Activated T-cell treated with anti-CD3 and anti-CD28 coated beads for 1 hour (primary cell): Measurements from ENCODE around the gene PRR33.

ENCODE experiments used
- DNase-seq: peaks from one replicate; pipeline ENCODE4 v3.0.0-alpha.2; 2020; ENCODE audit warnings: low read depth

Gene PRR33

DNA sequence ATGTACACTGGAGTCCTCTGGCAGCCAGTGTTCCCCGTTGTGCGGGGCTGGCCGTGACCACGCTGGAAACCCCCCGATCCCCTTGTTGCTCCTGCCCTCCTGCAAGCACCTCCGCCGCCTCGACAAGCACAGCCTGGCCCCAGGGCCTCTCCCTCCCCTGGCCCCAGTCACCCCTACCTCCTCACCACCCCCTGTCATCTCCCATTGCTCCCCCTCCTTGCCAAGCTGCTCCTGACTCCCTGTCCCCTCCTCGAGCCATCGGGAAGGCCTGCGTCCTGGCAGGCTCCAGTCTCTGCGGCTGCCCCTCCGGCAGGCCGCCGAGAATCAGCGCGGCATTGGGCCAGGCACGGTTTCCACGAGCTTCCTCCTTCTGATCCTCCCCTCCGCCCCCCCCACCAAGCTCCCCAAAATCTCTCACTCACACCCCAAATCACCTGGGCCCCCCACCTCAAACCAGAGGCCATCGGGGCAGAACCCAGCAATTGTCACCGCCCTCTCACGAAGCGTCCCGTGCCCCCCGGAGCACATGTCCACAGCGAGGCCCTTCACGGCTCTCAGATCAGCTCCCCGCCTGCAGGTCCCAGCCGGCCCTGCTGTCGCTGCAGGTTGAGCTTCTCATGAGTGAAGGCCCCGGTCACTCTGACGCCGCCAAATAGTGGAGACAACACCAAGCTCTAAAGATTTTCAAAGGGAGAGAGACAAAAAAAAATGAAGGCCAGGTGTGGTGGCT, 44.5 kb downstream of the PRR33 start:
- no peak for DNase-seq

DNA sequence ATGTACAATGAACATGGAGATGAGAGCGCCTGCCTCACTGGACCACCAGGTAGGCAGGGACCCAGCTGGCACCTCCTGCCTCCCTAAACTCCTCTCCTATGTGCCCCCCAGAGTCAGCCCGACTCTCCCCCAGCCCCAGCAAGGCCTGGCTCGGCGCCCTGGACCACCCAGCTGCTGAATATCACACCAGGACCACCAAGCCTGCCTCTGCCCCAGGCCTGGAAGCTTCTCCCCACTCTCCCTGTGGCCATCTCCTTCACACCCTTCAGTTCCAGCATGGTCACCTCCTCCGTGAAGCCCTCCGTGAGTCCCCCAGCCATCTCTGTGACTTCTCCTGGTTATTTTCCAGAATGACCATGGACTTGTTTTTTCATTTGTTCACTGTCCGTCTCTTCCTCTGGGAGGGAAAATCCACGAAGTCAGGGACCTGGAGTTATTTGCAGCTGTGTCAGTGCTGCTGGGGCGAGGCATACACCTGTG, 45.2 kb downstream of the PRR33 start:
- no peak for DNase-seq

DNA sequence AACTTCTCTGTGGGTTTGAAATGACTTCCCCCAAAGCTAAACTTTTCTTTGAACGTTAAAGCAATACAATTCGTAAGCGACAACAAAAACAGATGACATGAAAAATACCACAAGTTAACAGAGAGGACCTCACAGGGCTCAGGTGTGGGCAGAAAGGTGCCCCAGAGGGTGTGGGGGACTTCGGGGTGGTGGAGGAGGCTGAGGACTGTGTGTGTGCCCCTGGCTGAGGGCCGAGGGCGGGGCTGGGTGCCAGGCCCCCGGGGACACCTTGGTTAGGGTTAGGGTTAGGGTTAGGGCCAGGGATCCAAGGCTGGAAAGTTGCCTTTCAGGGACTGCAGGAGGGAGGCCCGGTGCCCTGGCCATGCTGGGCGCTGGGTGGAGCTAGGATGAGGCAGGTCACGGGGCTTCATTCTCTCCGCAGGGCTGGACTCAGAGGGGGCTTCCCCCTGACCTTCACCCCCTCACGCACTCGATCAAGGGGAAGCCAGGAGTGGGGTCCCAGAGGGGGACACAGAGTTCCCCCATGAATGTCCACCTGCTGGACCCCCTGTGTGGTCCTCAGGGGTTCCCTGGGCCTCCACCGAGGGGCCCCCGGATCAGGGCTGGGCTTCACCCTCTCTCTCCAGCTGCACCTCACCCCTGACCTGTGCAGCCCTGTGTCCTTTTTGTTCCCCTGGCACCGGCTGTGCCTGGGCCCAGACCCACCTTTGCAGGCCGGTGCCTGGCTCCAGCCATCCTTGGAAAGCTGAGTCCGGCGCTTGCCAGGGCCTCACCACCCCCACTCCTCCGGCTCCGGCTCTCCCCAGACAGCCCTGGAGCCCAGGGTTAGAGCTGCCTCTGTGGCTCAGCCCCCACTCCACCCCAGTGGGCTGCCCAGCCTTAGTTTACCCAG, 45.9 kb downstream of the PRR33 start:
- no peak for DNase-seq

DNA sequence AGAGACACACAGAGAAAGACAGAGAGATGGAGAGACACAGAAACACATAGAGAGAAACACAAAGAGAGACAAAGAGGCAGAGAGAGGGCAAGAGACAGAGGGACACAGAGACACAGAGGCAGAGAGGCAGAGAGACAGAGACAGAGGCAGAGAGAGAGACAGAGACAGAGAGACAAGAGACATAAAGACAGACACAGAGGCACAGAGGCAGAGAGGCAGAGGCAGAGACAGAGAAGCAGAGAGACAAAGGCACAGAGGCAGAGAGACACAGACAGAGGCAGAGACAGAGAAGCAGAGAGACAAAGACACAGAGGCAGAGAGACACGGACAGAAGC, 46.6 kb downstream of the PRR33 start:
- DNase-seq, result no peak

DNA sequence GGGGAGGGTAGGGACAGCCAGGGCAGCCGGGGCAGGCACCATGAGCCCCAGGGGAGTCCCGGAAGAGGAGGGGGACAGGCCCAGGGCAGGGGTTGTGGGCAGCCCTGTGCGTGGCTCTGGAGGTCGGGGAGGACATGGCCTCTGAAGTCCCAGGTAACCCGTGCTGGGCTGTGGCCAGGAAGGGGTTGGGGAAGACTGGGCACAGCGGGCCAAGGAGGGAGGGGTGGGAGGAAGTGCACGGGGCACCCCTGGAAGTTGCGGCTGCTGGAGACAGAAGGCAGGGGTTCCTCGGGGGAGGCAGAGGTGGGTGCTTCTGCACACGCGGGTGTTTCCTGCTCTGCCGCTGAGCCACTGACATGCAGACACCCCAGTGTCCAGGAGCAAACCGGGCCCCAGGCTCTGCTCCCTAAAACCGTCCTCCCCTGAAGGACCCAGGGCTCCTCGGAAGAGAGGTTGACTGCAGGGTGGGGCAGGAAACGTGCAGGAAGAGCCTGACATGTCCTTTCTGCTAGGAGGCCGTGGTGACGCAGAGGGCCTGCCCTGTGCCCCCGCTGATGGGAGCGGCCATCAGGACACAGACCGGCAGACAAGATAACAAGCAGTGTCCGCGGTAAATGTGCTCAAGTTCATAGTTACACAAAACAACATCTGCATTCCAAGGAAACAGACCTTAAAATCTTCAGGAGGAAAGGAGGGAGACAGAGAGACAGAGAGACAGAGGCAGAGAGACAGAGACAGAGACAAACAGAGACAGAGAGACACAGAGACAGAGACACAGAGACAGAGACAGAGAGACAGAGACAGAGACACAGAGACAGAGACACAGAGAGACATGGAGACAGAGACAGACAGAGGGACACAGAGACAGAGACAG, 47.2 kb downstream of the PRR33 start:
- DNase-seq, result peak; percentile 35

DNA sequence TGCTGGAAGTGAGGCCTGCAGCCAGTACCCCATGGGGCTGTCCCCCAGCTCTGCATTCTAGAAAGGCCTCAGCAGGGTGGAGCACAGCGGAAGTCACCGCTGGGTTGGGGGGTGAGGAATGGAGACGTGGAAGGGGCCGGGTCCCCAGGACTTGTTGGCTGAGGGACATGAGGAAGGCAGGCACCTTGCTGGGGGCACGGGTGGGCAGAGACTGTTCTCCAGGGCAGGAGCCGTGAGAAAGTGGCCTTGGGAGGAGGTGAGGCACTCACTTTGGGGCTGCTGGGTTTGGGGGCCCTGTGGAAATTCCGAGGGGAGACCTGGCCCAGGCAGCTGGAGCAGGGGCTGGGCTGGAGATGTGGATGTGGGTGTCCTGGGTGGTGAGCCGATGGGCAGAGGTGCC, 47.9 kb downstream of the PRR33 start:
- DNase-seq, result no peak

DNA sequence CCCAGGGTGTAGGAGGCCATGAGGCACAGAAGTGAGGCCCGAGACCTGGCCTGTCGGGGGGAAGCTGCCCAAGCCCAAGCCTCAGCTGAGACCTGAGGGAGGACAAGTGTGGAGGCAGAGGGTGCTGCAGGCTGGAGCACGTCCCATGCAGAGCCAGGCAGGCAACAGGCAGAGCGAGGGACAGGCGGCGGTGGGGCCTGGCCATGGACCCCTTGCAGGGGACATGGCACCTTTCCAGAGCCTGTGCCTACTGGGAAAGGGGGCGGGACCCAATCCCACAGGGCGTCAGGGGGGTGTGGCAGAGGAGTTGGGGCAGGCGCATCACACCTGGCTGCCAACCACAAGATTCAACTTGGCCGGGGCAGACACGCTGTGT, 48.6 kb downstream of the PRR33 start:
- DNase-seq, result no peak

DNA sequence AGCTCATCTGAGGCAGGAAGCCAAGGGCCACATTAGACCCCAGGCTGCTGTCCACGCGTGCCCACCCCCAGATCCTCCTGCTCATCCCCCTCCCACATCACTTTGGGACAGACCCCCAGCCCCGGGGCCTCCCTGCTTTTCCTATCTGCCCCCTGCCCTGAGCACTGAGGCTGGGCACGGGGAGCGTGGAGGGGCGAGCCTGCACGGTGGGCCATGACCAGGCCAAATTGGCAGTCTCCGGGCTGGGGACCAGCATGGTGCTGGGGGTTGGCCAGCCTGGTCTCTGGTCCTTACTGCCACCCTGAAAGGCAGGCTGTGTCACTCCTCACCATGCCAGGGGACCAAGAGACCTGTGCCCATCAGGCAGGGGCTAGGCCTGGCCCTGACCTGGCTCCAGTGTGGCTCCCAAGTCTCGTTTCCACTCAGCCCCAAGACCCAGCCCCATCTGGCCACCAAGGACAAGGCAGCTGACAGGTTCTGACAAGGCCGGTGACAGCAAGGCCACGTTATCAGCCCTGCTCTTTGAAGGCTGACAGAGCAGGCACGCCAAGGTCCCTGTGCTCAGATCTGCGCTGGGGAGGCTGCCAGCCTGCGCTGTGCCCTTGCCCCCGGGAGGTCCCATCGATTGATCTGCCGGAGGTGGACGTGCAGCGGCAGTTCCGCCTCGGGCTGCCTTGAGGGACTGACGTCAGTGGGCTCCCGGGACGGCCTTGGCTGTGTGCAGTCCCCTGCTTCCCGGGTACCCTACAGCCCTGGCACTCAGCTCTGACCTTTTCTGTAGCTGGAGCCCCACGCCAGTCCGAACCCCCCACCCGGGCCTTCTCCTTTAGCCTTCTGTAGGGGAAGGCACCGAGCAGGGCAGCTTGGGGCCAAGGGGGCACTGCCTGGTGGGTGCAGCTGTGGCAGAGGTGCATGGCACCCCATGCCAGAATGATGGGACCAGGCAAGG, 49.3 kb downstream of the PRR33 start:
- DNase-seq, result no peak

DNA sequence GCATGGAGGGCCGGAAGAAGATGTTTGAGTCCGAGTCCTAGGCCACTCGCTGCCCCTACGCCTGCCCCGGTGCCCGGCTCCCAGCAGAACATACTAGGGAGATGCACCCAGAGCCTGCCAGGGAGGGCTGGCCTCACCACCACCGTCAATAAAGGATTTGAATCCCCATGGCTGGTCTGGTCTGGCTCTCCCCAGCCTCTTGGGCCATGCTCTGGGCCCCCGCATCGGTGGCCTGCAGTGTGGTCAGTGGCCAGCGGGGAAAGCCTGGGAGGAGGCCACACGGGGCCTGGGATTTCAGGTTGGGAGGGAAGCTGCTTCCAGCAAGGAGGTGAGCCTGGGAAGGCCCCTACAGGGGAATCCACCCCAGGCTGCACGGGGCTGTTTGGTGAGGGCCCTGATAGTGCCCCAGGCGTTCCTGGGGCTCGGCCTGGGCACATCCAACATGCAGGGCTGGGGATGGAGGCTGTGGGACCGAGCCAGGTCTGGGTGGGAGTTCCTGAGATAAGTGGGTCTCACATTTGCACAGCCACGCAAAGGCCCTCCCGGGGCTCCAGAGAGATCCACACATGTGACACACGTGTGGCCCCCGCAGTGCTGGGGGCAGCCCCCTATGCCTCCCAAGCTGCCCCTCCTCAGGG, 50.1 kb downstream of the PRR33 start:
- DNase-seq, result no peak

DNA sequence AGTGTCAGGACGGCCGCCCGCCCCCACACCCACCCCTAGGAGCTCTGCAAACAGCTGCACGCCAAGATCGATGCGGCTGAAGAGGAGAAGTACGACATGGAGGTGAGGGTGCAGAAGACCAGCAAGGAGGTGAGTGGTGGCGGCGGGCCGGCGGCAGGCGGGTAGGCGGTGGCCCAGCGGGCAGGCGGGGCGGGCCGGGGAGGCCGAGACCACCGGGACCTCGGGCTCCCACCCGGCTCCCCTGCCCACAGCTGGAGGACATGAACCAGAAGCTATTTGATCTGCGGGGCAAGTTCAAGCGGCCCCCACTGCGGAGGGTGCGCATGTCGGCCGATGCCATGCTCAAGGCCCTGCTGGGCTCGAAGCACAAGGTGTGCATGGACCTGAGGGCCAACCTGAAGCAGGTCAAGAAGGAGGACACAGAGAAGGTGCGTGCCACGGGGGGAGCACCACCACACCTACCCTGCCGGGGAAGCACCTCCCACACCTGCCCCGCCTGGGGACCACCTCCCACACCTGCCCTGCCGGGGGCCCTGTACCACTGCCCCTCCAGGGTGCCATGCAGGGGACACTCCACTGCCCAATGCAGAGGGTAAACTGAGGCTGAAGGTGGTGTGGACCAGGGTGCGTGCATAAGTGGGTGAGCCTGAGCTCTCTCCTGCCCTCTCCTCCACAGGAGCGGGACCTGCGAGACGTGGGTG, 50.8 kb downstream of the PRR33 start:
- no peak for DNase-seq

DNA sequence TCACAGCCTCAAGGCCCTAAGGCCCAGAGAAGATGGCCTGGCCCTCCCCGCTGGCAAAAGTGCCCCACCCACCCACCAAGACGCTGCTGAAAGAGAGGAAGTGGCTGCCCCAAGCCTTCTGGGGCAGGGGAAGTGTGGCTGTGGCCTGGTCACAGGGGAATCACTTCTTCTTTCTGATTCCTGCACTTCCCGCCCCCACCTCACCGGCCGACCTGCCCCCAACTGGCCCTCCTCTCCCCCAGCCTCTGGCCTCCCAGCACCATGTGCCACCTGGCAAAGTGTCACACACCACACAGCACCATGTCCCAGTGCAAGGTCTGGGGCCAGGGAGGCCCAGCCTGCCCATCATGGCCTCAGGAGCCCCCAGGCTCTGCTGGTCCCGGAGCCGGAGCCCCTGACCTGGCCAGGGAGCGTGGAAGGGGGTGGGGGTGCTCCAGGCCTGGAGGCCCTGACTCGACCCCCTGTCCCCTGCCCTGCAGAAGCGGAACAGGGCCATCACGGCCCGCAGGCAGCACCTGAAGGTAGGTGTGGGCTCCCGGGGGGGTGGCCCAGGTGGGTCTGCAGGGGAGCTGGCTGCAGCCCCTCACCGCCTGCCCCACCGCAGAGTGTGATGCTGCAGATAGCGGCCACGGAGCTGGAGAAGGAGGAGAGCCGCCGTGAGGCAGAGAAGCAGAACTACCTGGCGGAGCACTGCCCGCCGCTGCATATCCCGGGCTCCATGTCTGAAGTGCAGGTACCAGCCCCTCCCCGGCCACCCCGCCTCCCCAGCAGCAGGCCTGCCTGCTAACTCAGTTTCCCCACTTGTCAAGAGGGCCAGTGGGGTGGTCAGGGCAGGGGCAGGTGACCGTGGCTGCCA, 51.5 kb downstream of the PRR33 start:
- DNase-seq, result no peak

DNA sequence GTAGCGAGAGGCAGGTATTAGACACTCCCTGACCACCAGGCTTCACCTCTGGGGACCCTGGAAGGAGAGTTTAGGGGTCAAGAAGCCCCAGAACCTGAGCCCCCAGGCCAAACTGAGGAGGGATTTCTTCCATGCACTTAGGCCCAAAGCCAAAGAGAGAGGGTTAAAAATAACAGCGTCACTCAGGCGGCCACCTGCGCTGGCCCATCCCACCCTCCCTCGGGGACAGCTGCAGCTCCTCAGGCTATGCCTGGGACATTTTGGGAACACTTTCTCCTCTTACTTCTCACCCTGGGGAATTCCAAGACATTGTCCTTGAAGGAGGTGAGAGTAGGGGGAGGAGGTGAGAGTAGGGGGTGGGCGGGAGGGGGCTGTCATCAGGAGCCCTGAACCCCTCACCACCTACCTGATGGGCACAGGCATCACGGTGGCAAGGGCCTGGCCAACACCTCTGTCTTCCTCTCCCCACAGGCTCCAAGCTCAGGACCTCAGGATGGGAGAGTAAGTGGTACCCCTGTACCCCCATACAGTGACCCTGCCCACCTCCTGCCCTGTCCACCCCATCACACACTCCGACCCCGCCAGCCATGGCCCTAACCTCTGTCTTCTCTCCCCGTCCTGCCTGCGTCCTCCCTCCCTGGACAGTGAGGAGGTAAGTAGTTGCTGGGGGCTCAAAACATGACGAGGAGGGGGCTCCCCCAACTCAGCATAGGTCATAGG, 52.3 kb downstream of the PRR33 start:
- no peak for DNase-seq

DNA sequence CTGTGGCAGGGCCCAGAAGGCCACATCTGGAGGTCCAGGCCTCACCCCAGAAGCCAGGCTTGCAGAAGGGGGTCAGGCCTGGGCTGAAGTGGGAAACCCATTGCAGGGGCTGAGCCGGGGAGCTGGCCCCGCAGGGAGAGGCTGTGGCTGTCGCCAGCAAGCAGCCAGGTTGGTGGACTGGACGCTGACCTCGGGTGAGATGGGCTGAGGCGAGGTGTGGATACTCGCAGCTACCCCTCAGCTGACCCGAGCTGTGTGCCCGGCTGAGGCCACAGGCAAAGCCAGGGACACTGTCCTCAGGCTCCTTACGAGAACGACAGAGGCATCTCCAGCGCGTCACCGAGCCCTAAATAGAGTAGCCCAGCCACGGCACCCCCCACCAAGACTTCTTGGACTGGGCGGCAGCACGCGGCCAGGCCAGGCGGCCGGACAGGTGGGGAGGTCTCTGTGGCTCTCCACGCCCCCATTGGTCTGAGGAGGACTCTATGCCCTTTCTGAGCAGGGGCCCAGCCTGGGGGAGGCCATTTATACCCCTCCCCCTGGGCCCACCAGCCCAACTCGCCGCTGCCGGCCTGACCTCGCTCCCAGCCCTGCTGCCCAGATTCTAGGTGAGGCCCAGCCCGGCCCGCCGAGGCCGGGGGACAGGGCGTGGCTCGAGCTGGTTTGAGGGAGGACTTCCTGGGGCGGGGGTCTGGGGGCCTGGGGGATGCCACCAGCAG, 53.1 kb downstream of the PRR33 start, which contains the start of gene TNNI2:
Gene TNNI2 (plus strand): TSS at position 556 of the 719 bp plus-strand sequence. CDS start 716 bp downstream, outside the sequence.
- DNase-seq, result no peak
